PC-9 (cell line): ENCODE data around the gene ACVR1.

ENCODE experiments used
- CTCF ChIP-seq: fragments of 200-600 bp; sonication (generic); conservative IDR thresholded peaks from 2 replicates; pipeline ENCODE4 v1.6.1; 2017; ENCODE audit warnings: mixed run types, antibody characterized with exemption, mild to moderate bottlenecking, moderate library complexity
- EZH2 ChIP-seq: fragments of 200-600 bp; sonication (generic); IDR thresholded peaks from 2 replicates; pipeline ENCODE4 v1.8.0; 2017; ENCODE audit warnings: antibody characterized with exemption, low read depth

GRCh38 chr2:157839822-157840221 lies 36.3 kb downstream of the ACVR1 start:
- no peak for TF ChIP-seq CTCF
- TF ChIP-seq EZH2 = no peak
